Activated CD8-positive, alpha-beta T cell treated with anti-CD3 and anti-CD28 coated beads, Interleukin-2, amount 10 ng/mL, durations not matched to agents 7 days and 5 days (primary cell): Measurements from ENCODE around the gene PLEKHN1. TPM values are rescaled to one million over a fixed set of nuclear protein-coding genes. Genes with fewer than 3 reads are reported as not detected.

Experiments
- ATAC-seq: fragments of 150-1000 bp; cut with Tn5 transposase; one replicate; pipeline ENCODE4 v1.10.0; 2021; ENCODE audit warnings: moderate library complexity
- CTCF ChIA-PET: fragments of 350-600 bp; sonication (Branson Sonifier 250); formaldehyde crosslinking; loops from one replicate; lab custom pipeline; 2021; ENCODE audit warnings: antibody characterized with exemption; lab: Charles Lee
- POLR2A ChIA-PET: fragments of 350-600 bp; sonication (Branson Sonifier 250); formaldehyde crosslinking; loops from one replicate; lab custom pipeline; 2021; ENCODE audit warnings: antibody characterized with exemption; lab: Charles Lee
- DNase-seq: peaks from one replicate; pipeline ENCODE4 v3.0.0-alpha.2; 2020
- H3K27ac Mint-ChIP-seq: one replicate; pipeline ENCODE4 v1.8.0; 2021; ENCODE audit warnings: mild to moderate bottlenecking, mixed read lengths
- H3K27me3 Mint-ChIP-seq: one replicate; pipeline ENCODE4 v1.8.0; 2021; ENCODE audit warnings: low read depth, mixed read lengths
- H3K36me3 Mint-ChIP-seq: one replicate; pipeline ENCODE4 v1.8.0; 2021; ENCODE audit warnings: low read depth, mixed read lengths
- H3K4me1 Mint-ChIP-seq: one replicate; pipeline ENCODE4 v1.8.0; 2021; ENCODE audit warnings: low read depth, mixed read lengths
- H3K4me3 Mint-ChIP-seq: one replicate; pipeline ENCODE4 v1.8.0; 2021; ENCODE audit warnings: mild to moderate bottlenecking, mixed read lengths
- H3K9me3 Mint-ChIP-seq: one replicate; pipeline ENCODE4 v1.8.0; 2022; ENCODE audit warnings: mixed read lengths; ENCODE audit not compliant: insufficient read depth
- total RNA-seq, 2 experiments: library from RNA; stranded (reverse); gene quantifications; one replicate each; pipeline ENCODE4 v1.2.3, GENCODE V29; 2021

Gene PLEKHN1
- total RNA-seq, 2 experiments from 2014 or later = 1.7 to 2.2 TPM

- no peaks in the 10 kb centered on the region for H3K27me3 Mint-ChIP-seq
- no peak overlapping the region for H3K27ac Mint-ChIP-seq
- CTCF ChIA-PET = no interaction called here
- no peaks in the 10 kb centered on the region for H3K9me3 Mint-ChIP-seq
- POLR2A ChIA-PET = no interaction called here
- peak overlapping the region; percentile 61 for H3K4me3 Mint-ChIP-seq
- peaks cover 9% of the 10 kb centered on the region for H3K36me3 Mint-ChIP-seq
- H3K4me1 Mint-ChIP-seq = peaks cover 27% of the 10 kb centered on the region
- ATAC-seq (peak; percentile 4), DNase-seq (no peak)
These were observed 5.1 kb upstream of the PLEKHN1 start for GRCh38 chr1:961132-961669.

- no peak for DNase-seq
- ATAC-seq = no peak
- H3K4me1 Mint-ChIP-seq = peaks cover 23% of the 10 kb centered on the region
- ChIA-PET CTCF (no interaction called here), POLR2A (no interaction called here)
- peaks cover 4% of the 10 kb centered on the region for H3K36me3 Mint-ChIP-seq
- H3K4me3 Mint-ChIP-seq = peak overlapping the region; percentile 51
- H3K27ac Mint-ChIP-seq = no peak overlapping the region
- no peaks in the 10 kb centered on the region for H3K27me3 Mint-ChIP-seq
- no peaks in the 10 kb centered on the region for H3K9me3 Mint-ChIP-seq
These were observed 3.6 kb upstream of the PLEKHN1 start for GRCh38 chr1:962381-963300.

- peaks cover under 1% of the 10 kb centered on the region for H3K27me3 Mint-ChIP-seq
- H3K27ac Mint-ChIP-seq = no peak overlapping the region
- no peak for ATAC-seq
- peaks cover 21% of the 10 kb centered on the region for H3K4me1 Mint-ChIP-seq
- ChIA-PET POLR2A (no interaction called here), CTCF (no interaction called here)
- no peak for DNase-seq
- no peaks in the 10 kb centered on the region for H3K9me3 Mint-ChIP-seq
- peaks cover 3% of the 10 kb centered on the region for H3K36me3 Mint-ChIP-seq
- no peak overlapping the region for H3K4me3 Mint-ChIP-seq
These were observed 3.0 kb upstream of the PLEKHN1 start for GRCh38 chr1:963301-963651.

DNA sequence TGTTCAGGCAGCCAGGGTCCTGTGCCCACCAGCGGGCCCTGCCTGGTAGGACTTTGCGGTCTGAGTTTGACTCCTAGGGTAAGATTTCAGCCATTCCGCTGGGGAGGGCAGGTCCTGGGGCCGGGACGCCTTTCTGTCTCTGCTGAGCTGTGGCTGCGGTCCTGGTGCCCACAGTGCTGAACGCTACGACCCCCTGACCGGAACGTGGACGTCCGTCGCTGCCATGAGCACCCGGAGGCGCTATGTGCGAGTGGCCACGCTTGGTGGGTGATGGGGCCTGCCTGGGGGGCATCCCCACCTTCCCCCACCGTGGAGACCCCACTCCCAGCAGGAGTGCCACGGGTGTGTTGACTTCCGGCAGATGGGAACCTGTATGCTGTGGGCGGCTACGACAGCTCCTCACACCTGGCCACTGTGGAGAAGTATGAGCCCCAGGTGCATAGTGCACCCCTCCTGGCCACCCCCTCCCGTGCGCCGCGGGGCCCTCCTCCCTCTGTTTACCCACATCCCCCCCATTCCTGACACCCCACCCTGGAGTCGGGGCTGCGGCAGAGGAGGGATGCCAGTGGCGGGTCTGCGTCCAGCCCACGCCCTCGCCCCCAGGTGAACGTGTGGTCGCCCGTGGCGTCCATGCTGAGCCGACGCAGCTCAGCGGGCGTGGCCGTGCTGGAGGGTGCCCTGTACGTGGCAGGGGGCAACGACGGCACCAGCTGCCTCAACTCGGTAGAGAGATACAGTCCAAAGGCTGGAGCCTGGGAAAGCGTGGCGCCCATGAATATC is 2.3 kb upstream of the PLEKHN1 start:
- H3K9me3 Mint-ChIP-seq = no peaks in the 10 kb centered on the region
- ATAC-seq (no peak), DNase-seq (no peak)
- H3K27ac Mint-ChIP-seq = no peak overlapping the region
- H3K27me3 Mint-ChIP-seq = peaks cover 5% of the 10 kb centered on the region
- H3K4me3 Mint-ChIP-seq = no peak overlapping the region
- peaks cover 3% of the 10 kb centered on the region for H3K36me3 Mint-ChIP-seq
- ChIA-PET CTCF (no interaction called here), POLR2A (no interaction called here)
- peaks cover 18% of the 10 kb centered on the region for H3K4me1 Mint-ChIP-seq

GRCh38 chr1:964691-965525 is 1.4 kb upstream of the PLEKHN1 start:
- no peak overlapping the region for H3K27ac Mint-ChIP-seq
- CTCF ChIA-PET = no interaction called here
- peaks cover 14% of the 10 kb centered on the region for H3K27me3 Mint-ChIP-seq
- POLR2A ChIA-PET = no interaction called here
- DNase-seq = no peak
- ATAC-seq = no peak
- peaks cover 18% of the 10 kb centered on the region for H3K4me1 Mint-ChIP-seq
- H3K9me3 Mint-ChIP-seq = no peaks in the 10 kb centered on the region
- no peak overlapping the region for H3K4me3 Mint-ChIP-seq
- peaks cover 3% of the 10 kb centered on the region for H3K36me3 Mint-ChIP-seq

DNA sequence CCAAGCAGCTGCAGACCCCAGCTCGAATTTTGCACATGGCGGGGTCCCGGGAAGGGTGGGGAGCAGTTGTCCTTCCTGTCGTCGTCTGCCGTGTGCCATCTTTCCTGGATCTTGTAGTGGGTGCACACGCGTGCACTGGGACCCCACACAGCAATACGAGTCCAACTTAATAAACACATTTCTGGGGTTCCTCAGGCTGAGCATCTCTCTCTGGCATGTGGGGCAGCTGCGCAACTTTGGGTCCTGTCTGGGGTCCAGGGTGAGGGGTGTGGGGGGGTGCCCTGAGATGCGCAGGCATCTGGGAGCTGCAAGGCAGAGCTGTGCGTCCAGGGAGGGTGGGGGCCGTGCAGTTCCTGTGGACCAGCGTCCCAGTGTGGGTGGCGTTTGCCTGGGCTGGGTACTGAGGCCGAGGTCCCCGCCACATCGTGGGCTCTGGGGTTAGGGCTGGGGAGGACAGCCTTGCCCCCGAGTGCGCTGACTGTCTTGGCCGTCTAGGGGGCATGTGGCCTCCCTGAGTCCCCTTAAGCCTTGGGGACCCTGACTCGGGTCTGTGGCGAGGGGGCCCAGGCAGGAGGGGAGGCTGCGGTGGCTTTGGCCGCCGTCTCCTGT is 652 bp upstream of the PLEKHN1 start:
- Mint-ChIP-seq H3K27me3 (peaks cover 14% of the 10 kb centered on the region), H3K4me3 (peak overlapping the region; percentile 63), H3K9me3 (no peaks in the 10 kb centered on the region), H3K36me3 (peaks cover 3% of the 10 kb centered on the region), H3K27ac (peak overlapping the region; percentile 71), H3K4me1 (peaks cover 15% of the 10 kb centered on the region)
- ChIA-PET POLR2A (no interaction called here), CTCF (no interaction called here)
- DNase-seq (no peak), ATAC-seq (no peak)

DNA sequence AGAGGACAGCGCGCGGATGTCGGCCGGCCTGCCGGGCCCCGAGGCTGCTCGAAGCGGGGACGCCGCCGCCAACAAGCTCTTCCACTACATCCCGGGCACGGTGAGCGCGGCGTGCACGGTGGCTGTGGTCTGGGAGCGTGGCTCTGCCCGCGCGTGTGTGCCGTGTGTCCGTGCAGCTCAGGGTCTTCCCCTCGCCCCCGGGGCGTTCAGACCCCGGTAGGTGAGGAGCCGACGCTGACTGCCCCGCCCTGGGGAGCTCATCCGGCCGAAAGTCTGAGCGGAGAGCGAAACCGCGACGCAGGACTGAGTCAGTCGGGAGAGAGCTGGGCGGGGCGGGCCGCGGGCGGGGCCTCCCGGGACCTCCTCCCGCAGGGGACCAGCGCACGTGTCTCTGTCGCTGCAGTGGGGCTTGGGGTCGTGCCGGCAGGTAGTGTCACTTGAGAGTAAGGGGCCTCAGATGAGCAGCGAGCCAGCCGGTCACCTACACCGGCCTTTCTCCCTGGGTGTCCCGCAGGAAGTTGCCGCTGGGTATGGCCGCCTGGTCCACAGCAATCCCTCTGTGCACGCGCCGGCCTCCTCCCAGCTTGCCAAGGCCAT is 520 bp downstream of the PLEKHN1 start:
- no peaks in the 10 kb centered on the region for H3K9me3 Mint-ChIP-seq
- ATAC-seq = peak; percentile 89
- H3K4me3 Mint-ChIP-seq = peak overlapping the region; percentile 81
- POLR2A ChIA-PET = interaction anchor here (1.0 to 1.2 kb wide), 2 partner anchors 8 to 9 kb away, joined by 3 to 4 read pairs; partner anchors contain the start of gene NOC2L
- peaks cover 15% of the 10 kb centered on the region for H3K4me1 Mint-ChIP-seq
- peak overlapping the region; percentile 90 for H3K27ac Mint-ChIP-seq
- CTCF ChIA-PET = interaction anchor here (0.8 to 1.5 kb wide), 6 partner anchors 9 to 52 kb away, joined by 3 to 5 read pairs (median 4); no protein-coding TSS in a partner anchor
- DNase-seq = peak; percentile 89
- peaks cover 3% of the 10 kb centered on the region for H3K36me3 Mint-ChIP-seq
- peaks cover 14% of the 10 kb centered on the region for H3K27me3 Mint-ChIP-seq

- no peak overlapping the region for H3K4me3 Mint-ChIP-seq
- no peak for ATAC-seq
- POLR2A ChIA-PET = interaction anchor here (0.6 to 1.2 kb wide), 2 partner anchors 9 to 337 kb away, joined by 3 read pairs; partner anchors contain the start of gene NOC2L
- no peak overlapping the region for H3K27ac Mint-ChIP-seq
- H3K27me3 Mint-ChIP-seq = peaks cover 14% of the 10 kb centered on the region
- no peak for DNase-seq
- H3K36me3 Mint-ChIP-seq = peaks cover 3% of the 10 kb centered on the region
- CTCF ChIA-PET = interaction anchor here (0.7 to 1.5 kb wide), 3 partner anchors 8 to 17 kb away, joined by 3 to 5 read pairs (median 4); no protein-coding TSS in a partner anchor
- peaks cover 13% of the 10 kb centered on the region for H3K4me1 Mint-ChIP-seq
- no peaks in the 10 kb centered on the region for H3K9me3 Mint-ChIP-seq
These were observed 1.4 kb downstream of the PLEKHN1 start for GRCh38 chr1:967466-968343.

DNA sequence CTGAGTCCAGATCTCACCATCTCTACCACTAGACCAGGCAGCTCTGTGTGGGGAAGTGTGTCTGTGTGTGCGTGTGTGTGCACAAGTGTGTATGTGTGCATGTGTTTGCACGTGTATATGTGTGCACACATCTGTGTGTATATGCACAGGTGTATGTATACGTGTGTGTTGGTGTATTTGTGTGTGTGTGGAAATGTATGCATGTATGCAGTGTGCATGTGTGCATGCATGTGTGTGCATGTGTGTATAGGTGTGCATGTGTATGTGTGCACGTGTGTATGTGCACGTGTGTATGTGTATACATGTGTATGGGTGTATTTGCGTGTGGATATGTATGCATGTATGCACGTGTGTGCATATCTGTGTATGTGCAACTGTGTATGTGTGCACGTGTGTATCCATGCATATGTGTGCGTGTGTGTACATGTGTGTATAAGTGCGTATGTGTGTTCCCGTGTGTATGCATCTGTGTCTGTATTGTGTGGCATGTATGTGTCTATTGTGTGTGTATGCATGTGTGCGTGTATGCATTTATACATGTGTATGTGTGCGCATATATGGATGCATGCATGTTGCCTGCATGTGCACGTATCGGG is 3.1 kb downstream of the PLEKHN1 start:
- POLR2A ChIA-PET = no interaction called here
- peaks cover 14% of the 10 kb centered on the region for H3K27me3 Mint-ChIP-seq
- H3K4me1 Mint-ChIP-seq = peaks cover 13% of the 10 kb centered on the region
- CTCF ChIA-PET = interaction anchor here (1.7 kb wide), 1 partner anchor 33 kb away, joined by 4 read pairs; no protein-coding TSS in a partner anchor
- H3K4me3 Mint-ChIP-seq = no peak overlapping the region
- no peak overlapping the region for H3K27ac Mint-ChIP-seq
- H3K9me3 Mint-ChIP-seq = no peaks in the 10 kb centered on the region
- H3K36me3 Mint-ChIP-seq = no peaks in the 10 kb centered on the region
- DNase-seq = no peak
- no peak for ATAC-seq
